Nephron (organoid): Measurements from ENCODE around the gene SLITRK4.

Source experiments
- H3K27ac Mint-ChIP-seq, 3 experiments: 2 replicates each; pipeline ENCODE4 v1.8.0; 2020; ENCODE audit warnings: mixed read lengths in 3 of 3, mild to moderate bottlenecking in 2 of 3, moderate library complexity in 1 of 3
- H3K27me3 Mint-ChIP-seq: 2 replicates; pipeline ENCODE4 v1.8.0; 2021; ENCODE audit warnings: low read depth, mild to moderate bottlenecking, moderate library complexity, mixed read lengths
- H3K36me3 Mint-ChIP-seq: 2 replicates; pipeline ENCODE4 v1.8.0; 2020; ENCODE audit warnings: low read depth, mixed read lengths
- H3K4me1 Mint-ChIP-seq: 2 replicates; pipeline ENCODE4 v1.8.0; 2020; ENCODE audit warnings: mixed read lengths
- H3K4me3 Mint-ChIP-seq, 3 experiments: 2 replicates each; pipeline ENCODE4 v1.8.0; 2020; ENCODE audit warnings: mild to moderate bottlenecking in 3 of 3, mixed read lengths in 3 of 3, moderate library complexity in 2 of 3
- H3K9me3 Mint-ChIP-seq: 2 replicates; pipeline ENCODE4 v1.8.0; 2020; ENCODE audit warnings: mixed read lengths
- CTCF ChIP-seq, 3 experiments: fragments of 200-600 bp; sonication (generic); IDR thresholded peaks; one replicate each; pipeline ENCODE4 v1.5.0; 2021; ENCODE audit warnings: antibody characterized with exemption in 3 of 3; ENCODE audit not compliant: unreplicated experiment in 3 of 3

Gene SLITRK4

GRCh38 chrX:143663755-143664154 lies 27.9 kb upstream of the SLITRK4 start:
- H3K27ac Mint-ChIP-seq = no peak overlapping the region
- no peaks in the 10 kb centered on the region for H3K9me3 Mint-ChIP-seq
- H3K4me3 Mint-ChIP-seq = no peak overlapping the region
- peaks cover 5% of the 10 kb centered on the region for H3K4me1 Mint-ChIP-seq
- no peak for TF ChIP-seq CTCF (IDR thresholded peaks at IDR 0.05; ENCODE audit: unreplicated experiment in 3 of 3)
- H3K27me3 Mint-ChIP-seq = no peaks in the 10 kb centered on the region
- H3K36me3 Mint-ChIP-seq = no peaks in the 10 kb centered on the region

GRCh38 chrX:143661286-143661685 lies 25.4 kb upstream of the SLITRK4 start:
- H3K27me3 Mint-ChIP-seq = no peaks in the 10 kb centered on the region
- H3K9me3 Mint-ChIP-seq = no peaks in the 10 kb centered on the region
- H3K27ac Mint-ChIP-seq = no peak overlapping the region
- no peaks in the 10 kb centered on the region for H3K36me3 Mint-ChIP-seq
- no peak for TF ChIP-seq CTCF (IDR thresholded peaks at IDR 0.05; ENCODE audit: unreplicated experiment in 3 of 3)
- H3K4me3 Mint-ChIP-seq = no peak overlapping the region
- peaks cover 5% of the 10 kb centered on the region for H3K4me1 Mint-ChIP-seq

GRCh38 chrX:143648705-143649104 lies 12.8 kb upstream of the SLITRK4 start:
- no peak overlapping the region for H3K4me3 Mint-ChIP-seq
- no peaks in the 10 kb centered on the region for H3K9me3 Mint-ChIP-seq
- H3K4me1 Mint-ChIP-seq = no peaks in the 10 kb centered on the region
- no peak for TF ChIP-seq CTCF (IDR thresholded peaks at IDR 0.05; ENCODE audit: unreplicated experiment in 3 of 3)
- no peaks in the 10 kb centered on the region for H3K36me3 Mint-ChIP-seq
- H3K27ac Mint-ChIP-seq = no peak overlapping the region
- no peaks in the 10 kb centered on the region for H3K27me3 Mint-ChIP-seq

- no peak overlapping the region for H3K27ac Mint-ChIP-seq
- no peaks in the 10 kb centered on the region for H3K27me3 Mint-ChIP-seq
- H3K36me3 Mint-ChIP-seq = no peaks in the 10 kb centered on the region
- no peaks in the 10 kb centered on the region for H3K4me1 Mint-ChIP-seq
- no peaks in the 10 kb centered on the region for H3K9me3 Mint-ChIP-seq
- TF ChIP-seq CTCF (IDR thresholded peaks at IDR 0.05; ENCODE audit: unreplicated experiment in 3 of 3) = no peak
- H3K4me3 Mint-ChIP-seq = no peak overlapping the region
Observed at GRCh38 chrX:143642426-143642825, 6.5 kb upstream of the SLITRK4 start.

- peaks cover 6% of the 10 kb centered on the region for H3K9me3 Mint-ChIP-seq
- TF ChIP-seq CTCF (IDR thresholded peaks at IDR 0.05; ENCODE audit: unreplicated experiment in 3 of 3) = no peak
- H3K36me3 Mint-ChIP-seq = no peaks in the 10 kb centered on the region
- peak overlapping the region; percentile 56 to 86 (median 71) for H3K4me3 Mint-ChIP-seq
- peaks cover 3% of the 10 kb centered on the region for H3K27me3 Mint-ChIP-seq
- peak overlapping the region in 2 of 3 experiments; percentile 91 to 92 for H3K27ac Mint-ChIP-seq
- peaks cover 5% of the 10 kb centered on the region for H3K4me1 Mint-ChIP-seq
Observed at GRCh38 chrX:143636831-143637230, 930 bp upstream of the SLITRK4 start.

- peak overlapping the region; percentile 91 to 92 (median 92) for H3K27ac Mint-ChIP-seq
- peak overlapping the region; percentile 86 to 97 (median 95) for H3K4me3 Mint-ChIP-seq
Observed at GRCh38 chrX:143634663-143635455, 1.0 kb downstream of the SLITRK4 start.

More at GRCh38 chrX:143634663-143635455, 1.0 kb downstream of the SLITRK4 start:
- Mint-ChIP-seq H3K9me3 (peaks cover 9% of the 10 kb centered on the region), H3K4me1 (peaks cover 5% of the 10 kb centered on the region), H3K36me3 (peaks cover 3% of the 10 kb centered on the region), H3K27me3 (peaks cover 7% of the 10 kb centered on the region)
- no peak for TF ChIP-seq CTCF (IDR thresholded peaks at IDR 0.05; ENCODE audit: unreplicated experiment in 3 of 3)
